Upper lobe of left lung (tissue), 6 donors: ENCODE data around the gene NTSR1. TPM values are rescaled to one million over a fixed set of nuclear protein-coding genes. Genes with fewer than 3 reads are reported as not detected.

ENCODE experiments used
- ATAC-seq, 2 donors: fragments of 200-7000 bp; cut with Tn5 transposase; one replicate each; pipeline ENCODE4 v1.9.1; 2022; ENCODE audit warnings: mild to moderate bottlenecking in 2 of 2, moderate library complexity in 2 of 2; ENCODE audit not compliant: low FRiP score in 2 of 2
- DNase-seq, 2 donors: peaks; one replicate each; pipeline ENCODE4 v3.0.0-alpha.2; 2019 to 2020
- H3K27ac ChIP-seq, 4 donors: fragments of 200-600 bp; sonication (generic); one replicate each; pipeline ENCODE4 v1.5.1; 2016 to 2019
- H3K27me3 ChIP-seq, 4 donors: fragments of 200-600 bp; sonication (generic); one replicate each; pipeline ENCODE4 v1.5.1; 2017 to 2019
- H3K36me3 ChIP-seq, 4 donors: fragments of 200-600 bp; sonication (generic); one replicate each; pipeline ENCODE4 v1.5.1; 2016 to 2019
- H3K4me1 ChIP-seq, 4 donors: fragments of 200-600 bp; sonication (generic); one replicate each; pipeline ENCODE4 v1.5.1; 2018 to 2019
- H3K4me3 ChIP-seq, 4 donors: fragments of 200-600 bp; sonication (generic); one replicate each; pipeline ENCODE4 v1.5.1; 2017 to 2019; ENCODE audit warnings: mild to moderate bottlenecking in 2 of 4, moderate library complexity in 1 of 4
- H3K9me3 ChIP-seq, 4 donors: fragments of 200-600 bp; sonication (generic); one replicate each; pipeline ENCODE4 v1.5.1; 2018 to 2019
- EP300 ChIP-seq, 4 donors: sonication (generic); formaldehyde crosslinking; IDR thresholded peaks; one replicate each; pipeline ENCODE4 v1.5.1; 2017; ENCODE audit warnings: antibody characterized with exemption in 4 of 4, control low read depth in 2 of 4
- POLR2A ChIP-seq, 4 donors: fragments of 450-650 bp; IDR thresholded peaks; one replicate each; pipeline ENCODE4 v1.5.1; 2016 to 2017; ENCODE audit warnings: antibody characterized with exemption in 4 of 4, mild to moderate bottlenecking in 2 of 4
- POLR2AphosphoS5 ChIP-seq, 2 donors: sonication (generic); formaldehyde crosslinking; IDR thresholded peaks; one replicate each; pipeline ENCODE4 v1.5.1; 2017; ENCODE audit warnings: antibody characterized with exemption in 2 of 2
- WGBS, 2 donors: methylation state at CpG; one replicate each; pipeline ENCODE4 v1.1.5; 2017 to 2018; 5-methylcytosine and 5-hydroxymethylcytosine counted together
- total RNA-seq, 6 donors: library from RNA; depleted of rRNA in 4 of 6; stranded (reverse); fragments of >200 nt in 4 of 6; gene quantifications; one replicate each; pipeline versions ENCODE4 v1.1.0 to v1.2.1, GENCODE V29; 2016 to 2021
- TF ChIP-seq, protein P1 (sequence below), 6 experiments: fragments of 450-650 bp in 4 of 6; fragments of 200-600 bp in 2 of 6; sonication (generic) in 2 of 6; IDR thresholded peaks; one replicate each; pipeline ENCODE4 v1.5.1; 2016 to 2019; ENCODE audit warnings: antibody characterized with exemption in 6 of 6
- donor health status: DM: no; HTN: no; CAD: no; lungs with moderate emphysema.
- donor health status: DM: no; HTN: yes; CAD: no; lungs with severe emphysema.

The NTSR1 gene
- total RNA-seq, 6 donors from 2014 or later = 0.20 to 1.4 (median 0.26) TPM; not detected in 1

DNA sequence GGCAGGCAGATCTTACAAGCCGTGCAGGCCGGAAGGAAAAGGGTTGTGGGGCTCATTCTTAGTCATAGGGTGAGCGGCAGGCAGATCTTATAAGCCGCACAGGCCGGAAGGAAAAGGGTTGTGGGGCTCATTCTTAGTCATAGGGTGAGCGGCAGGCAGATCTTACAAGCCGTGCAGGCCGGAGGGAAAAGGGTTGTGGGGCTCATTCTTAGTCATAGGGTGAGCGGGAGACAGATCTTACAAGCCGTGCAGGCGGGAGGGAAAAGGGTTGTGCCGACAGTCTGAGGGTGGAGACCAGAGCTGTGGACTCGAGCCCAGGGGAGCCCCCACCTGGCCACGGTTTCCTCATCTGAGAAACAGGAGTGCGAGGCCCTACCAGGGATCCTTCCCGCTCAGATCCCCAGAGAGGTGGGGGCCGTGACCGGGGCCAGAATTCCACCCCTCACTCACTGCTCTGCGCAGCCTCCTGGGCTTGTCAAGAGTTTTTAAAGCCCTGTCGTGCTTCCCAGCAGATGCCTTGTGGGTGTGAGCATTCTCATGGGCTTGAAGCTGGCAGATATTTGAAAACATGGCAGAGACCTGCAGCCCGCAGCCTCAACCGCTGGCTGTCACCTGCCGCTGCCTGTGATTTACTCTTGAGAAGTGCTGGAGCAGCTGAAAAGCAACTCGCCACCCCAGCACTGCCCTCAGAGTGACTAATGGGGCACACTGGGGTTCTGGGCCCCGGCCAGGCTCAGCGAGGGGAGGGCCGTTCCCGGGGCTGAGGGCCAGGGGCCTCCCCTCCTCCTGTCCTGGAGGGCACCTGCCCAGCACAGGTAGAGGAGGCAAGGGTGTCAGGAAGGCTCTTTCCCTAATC lies 31.9 kb downstream of the NTSR1 start:
- Histone ChIP-seq H3K27me3 (peaks cover 0 to 4% (median 0%) of the 10 kb centered on the region in 4 donors), H3K4me3 (peak overlapping the region in 2 of 4 donors; percentile 15 to 26), H3K4me1 (peaks cover 10 to 28% (median 20%) of the 10 kb centered on the region in 4 donors), H3K27ac (peak overlapping the region; percentile 72 to 88 (median 77)), H3K36me3 (no peaks in the 10 kb centered on the region), H3K9me3 (no peaks in the 10 kb centered on the region)
- peak in 1 of 2 donors; percentile 48 for DNase-seq
- TF ChIP-seq POLR2A (IDR thresholded peaks at IDR 0.05) (peak in 1 of 4 donors; percentile 22), POLR2AphosphoS5 (IDR thresholded peaks at IDR 0.05) (no peak)
- peak in 1 of 2 donors; percentile 61 for ATAC-seq
- 42 to 56% methylated on average over 18 to 23 of the region's 28 CpGs for WGBS, 2 donors

DNA sequence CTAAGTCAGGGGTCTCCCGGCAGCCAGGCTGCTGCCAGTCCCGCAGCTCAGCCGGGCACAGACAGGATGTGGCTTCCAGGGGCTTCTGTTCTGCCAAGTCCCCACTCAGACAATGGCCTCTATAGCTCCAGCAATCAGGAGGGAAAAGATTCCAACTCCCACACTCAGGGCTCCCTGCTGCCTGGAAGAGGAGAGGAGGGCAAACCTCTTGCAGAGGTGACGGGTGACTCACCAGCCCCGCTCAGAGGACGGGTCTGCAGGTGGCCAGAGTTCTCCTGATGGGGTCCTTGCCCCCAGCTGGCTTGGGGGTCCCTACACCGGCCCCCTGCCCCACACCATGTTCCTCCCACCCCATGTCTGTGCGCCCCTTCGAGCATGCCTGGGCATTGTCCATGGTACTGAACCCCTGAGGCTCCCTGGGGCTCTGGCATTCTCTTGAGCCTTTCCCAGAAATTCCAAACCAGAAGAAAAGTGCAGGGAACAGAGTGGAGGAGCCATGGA lies 32.6 kb downstream of the NTSR1 start:
- peaks cover 10 to 28% (median 20%) of the 10 kb centered on the region in 4 donors for H3K4me1 ChIP-seq
- H3K27me3 ChIP-seq = peaks cover 0 to 4% (median 0%) of the 10 kb centered on the region in 4 donors
- WGBS, 2 donors = 46 to 61% methylated on average over 3 to 6 of the region's 9 CpGs
- no peak for TF ChIP-seq POLR2A (IDR thresholded peaks at IDR 0.05)
- TF ChIP-seq, protein P1, sequence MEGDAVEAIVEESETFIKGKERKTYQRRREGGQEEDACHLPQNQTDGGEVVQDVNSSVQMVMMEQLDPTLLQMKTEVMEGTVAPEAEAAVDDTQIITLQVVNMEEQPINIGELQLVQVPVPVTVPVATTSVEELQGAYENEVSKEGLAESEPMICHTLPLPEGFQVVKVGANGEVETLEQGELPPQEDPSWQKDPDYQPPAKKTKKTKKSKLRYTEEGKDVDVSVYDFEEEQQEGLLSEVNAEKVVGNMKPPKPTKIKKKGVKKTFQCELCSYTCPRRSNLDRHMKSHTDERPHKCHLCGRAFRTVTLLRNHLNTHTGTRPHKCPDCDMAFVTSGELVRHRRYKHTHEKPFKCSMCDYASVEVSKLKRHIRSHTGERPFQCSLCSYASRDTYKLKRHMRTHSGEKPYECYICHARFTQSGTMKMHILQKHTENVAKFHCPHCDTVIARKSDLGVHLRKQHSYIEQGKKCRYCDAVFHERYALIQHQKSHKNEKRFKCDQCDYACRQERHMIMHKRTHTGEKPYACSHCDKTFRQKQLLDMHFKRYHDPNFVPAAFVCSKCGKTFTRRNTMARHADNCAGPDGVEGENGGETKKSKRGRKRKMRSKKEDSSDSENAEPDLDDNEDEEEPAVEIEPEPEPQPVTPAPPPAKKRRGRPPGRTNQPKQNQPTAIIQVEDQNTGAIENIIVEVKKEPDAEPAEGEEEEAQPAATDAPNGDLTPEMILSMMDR (IDR thresholded peaks at IDR 0.05) = no peak
- DNase-seq = peak in 1 of 2 donors; percentile 24
- peak overlapping the region; percentile 72 to 88 (median 77) for H3K27ac ChIP-seq
- H3K36me3 ChIP-seq = no peaks in the 10 kb centered on the region
- ATAC-seq = no peak
- H3K4me3 ChIP-seq = no peak overlapping the region
- no peaks in the 10 kb centered on the region for H3K9me3 ChIP-seq

DNA sequence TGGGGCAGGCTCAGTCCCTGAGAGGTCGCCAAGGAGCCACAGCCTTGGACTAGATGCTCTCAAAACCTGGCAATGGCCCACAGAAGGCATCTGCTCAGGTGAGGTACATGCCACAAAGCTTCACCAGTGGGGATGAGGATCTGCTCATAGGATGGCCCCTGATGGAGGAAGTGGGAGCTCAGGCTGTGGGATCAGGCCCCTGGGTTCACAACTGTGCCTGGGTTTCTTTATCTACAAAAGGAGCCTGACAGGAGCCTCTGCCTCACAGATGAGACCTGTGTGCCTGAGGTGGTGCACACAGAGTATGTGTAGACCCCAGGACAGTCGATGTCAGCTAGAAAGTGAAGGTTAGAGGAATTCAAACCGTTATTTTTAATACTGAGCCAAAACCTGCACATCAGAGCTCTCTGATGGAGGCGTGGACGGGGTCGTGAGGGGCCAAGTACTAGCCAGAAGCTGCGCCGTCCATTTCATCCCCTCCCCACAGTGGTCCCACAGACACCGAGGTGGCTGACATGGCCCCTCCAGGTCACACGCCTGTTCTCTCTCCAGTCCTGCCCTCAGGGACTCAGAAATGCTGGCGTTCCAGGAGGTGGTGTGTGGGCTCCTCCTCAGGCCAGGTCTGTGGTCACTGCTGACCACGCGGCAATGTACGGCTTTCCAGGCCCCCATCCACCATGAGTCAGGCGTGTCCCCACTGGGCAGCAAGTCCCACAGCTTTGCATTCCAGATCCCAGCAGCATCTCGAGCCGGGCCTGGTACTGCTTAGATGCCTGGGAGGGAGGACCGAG lies 33.3 kb downstream of the NTSR1 start:
- no peak for ATAC-seq
- peak in 1 of 2 donors; percentile 16 for DNase-seq

DNA sequence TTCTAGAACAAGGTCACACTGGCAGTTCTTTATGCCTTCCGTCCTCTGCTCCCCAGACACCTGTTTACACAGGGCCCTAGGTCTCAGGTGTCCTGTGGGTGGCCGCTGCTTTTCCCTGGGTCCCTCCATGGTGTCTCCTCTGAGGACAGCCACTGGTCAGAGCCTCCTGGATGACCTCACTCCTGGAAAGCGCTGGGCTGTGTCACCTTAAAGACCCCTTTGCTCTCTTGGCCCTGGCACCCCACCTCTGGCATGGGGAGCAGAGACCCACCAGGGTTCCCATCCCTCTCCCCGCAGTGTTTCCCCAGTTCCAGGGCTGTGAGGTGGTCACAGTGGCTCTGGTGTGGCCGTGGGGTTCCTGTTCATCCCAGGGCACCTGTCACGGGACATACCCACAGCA lies 33.9 kb downstream of the NTSR1 start:
- no peak for DNase-seq
- 76 to 86% methylated on average over 4 to 6 of the region's 6 CpGs for WGBS, 2 donors
- Histone ChIP-seq H3K4me3 (no peak overlapping the region), H3K9me3 (no peaks in the 10 kb centered on the region), H3K4me1 (peaks cover 10 to 28% (median 20%) of the 10 kb centered on the region in 4 donors), H3K36me3 (no peaks in the 10 kb centered on the region), H3K27me3 (peaks cover 0 to 4% (median 0%) of the 10 kb centered on the region in 4 donors), H3K27ac (no peak overlapping the region)
- TF ChIP-seq, protein P1 (IDR thresholded peaks at IDR 0.05) = no peak
- TF ChIP-seq POLR2AphosphoS5 (IDR thresholded peaks at IDR 0.05) = no peak
- TF ChIP-seq EP300 (IDR thresholded peaks at IDR 0.05) = no peak
- no peak for TF ChIP-seq POLR2A (IDR thresholded peaks at IDR 0.05)
- no peak for ATAC-seq

More for the DNA sequence above, 33.3 kb downstream of the NTSR1 start:
- 75 to 82% methylated on average over 15 to 18 of the region's 18 CpGs for WGBS, 2 donors
- no peak for TF ChIP-seq POLR2A (IDR thresholded peaks at IDR 0.05)
- TF ChIP-seq EP300 (IDR thresholded peaks at IDR 0.05) = no peak
- TF ChIP-seq POLR2AphosphoS5 (IDR thresholded peaks at IDR 0.05) = no peak
- TF ChIP-seq, protein P1 (IDR thresholded peaks at IDR 0.05) = no peak
- Histone ChIP-seq H3K36me3 (no peaks in the 10 kb centered on the region), H3K4me1 (peaks cover 10 to 28% (median 20%) of the 10 kb centered on the region in 4 donors), H3K4me3 (no peak overlapping the region), H3K27me3 (peaks cover 0 to 4% (median 0%) of the 10 kb centered on the region in 4 donors), H3K9me3 (no peaks in the 10 kb centered on the region), H3K27ac (peak overlapping the region in 1 of 4 donors; percentile 82)
